ENCODE measurements around the gene ALK. TPM values are rescaled to one million over a fixed set of nuclear protein-coding genes. Genes with fewer than 3 reads are reported as not detected.

Gene ALK
- polyA plus RNA-seq, 1 donor from 2014 or later: not detected

GRCh38 chr2:29174937-29175336 is 746.4 kb downstream of the ALK start:
- H3K4me3 Mint-ChIP-seq: no peak overlapping the region
- H3K4me1 Mint-ChIP-seq: no peaks in the 10 kb centered on the region
- no peak overlapping the region for H3K27ac Mint-ChIP-seq
- H3K36me3 Mint-ChIP-seq: peaks cover 19% of the 10 kb centered on the region
- H3K27me3 Mint-ChIP-seq: no peaks in the 10 kb centered on the region
- no peaks in the 10 kb centered on the region for H3K9me3 Mint-ChIP-seq

DNA sequence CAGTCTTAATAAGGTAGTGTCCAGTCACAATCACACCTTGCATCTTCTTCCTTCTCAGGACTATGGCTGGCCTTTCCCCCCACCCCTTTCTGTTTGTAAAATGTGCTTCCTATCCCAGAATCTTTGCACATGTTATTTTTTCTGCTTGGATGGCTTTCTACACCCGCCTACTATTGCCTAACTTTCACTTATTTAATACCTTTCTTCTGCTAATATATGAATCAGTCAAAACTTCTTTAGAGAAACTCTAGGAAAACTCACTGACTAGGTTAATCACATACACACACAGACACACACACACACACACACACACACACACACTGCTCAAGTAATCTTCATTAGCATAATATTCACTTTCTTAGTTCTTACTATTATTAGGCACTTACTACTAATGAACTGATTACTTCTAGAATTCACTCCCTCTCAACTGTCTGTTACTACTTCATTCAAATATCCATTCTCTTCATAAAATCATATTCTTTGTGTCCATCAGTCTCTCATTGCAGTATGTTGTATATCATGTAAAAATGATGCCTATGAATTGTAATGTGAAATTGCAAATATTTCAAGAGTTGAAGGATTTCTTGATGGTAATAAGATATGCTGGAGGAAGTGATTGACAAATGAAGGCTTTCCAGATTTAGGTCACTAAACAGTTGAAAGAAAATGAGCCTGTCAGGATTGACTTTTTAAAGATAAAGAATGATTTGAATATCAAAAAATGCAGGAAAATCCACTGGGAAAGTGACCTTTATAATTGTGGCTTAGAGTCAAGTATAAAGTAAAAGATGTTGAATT is 754.9 kb downstream of the ALK start:
- no peak overlapping the region for H3K4me3 Mint-ChIP-seq
- H3K27me3 Mint-ChIP-seq: no peaks in the 10 kb centered on the region
- H3K27ac Mint-ChIP-seq: peak overlapping the region in 1 of 3 donors; percentile 59
- H3K4me1 Mint-ChIP-seq: peaks cover 4 to 7% (median 6%) of the 10 kb centered on the region in 3 donors
- no peaks in the 10 kb centered on the region for H3K9me3 Mint-ChIP-seq
- peaks cover 7% of the 10 kb centered on the region for H3K36me3 Mint-ChIP-seq

DNA sequence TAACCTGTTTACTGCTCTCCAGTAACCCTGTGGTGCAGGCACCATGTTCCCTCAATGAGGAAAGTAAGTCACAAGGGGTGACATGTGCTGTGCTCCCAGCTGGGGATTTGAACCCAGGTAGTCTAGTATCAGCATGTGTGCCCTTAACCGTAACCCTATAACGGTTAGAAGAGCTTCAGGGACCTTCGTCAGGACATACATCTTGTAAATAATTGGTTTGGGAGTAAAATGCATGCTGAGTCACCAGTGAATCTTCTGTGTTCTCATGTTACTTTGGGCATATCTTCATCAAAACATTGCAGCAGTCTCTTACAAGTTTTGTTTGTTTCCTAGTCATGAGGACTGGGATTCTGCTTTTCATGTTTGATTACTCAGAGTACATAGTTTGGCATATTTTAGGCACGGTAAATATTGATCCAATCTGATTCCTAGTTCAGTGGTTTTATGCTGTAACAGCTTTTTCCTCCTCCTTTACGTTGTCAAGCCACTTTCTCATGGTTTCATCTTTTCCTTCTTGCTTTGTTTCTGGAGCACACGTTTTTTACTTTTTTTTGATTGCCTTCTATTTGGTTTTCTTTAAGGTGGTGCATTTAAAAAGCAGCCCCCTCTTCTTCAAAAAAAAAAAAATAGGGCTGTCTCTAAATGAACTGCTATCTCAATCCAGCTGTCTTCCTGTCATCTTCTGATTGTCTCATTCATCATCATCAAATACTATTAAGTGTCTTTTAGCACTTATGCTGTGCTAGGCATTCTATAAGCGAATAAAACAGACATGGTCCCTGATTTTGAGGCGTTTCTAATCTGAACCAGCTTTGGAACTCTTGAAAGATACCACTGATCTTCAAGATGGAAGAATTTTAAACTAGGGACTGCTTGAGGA is 755.8 kb downstream of the ALK start:
- no peaks in the 10 kb centered on the region for H3K9me3 Mint-ChIP-seq
- no peak overlapping the region for H3K4me3 Mint-ChIP-seq
- peaks cover 8% of the 10 kb centered on the region for H3K36me3 Mint-ChIP-seq
- H3K27me3 Mint-ChIP-seq: no peaks in the 10 kb centered on the region
- no peak overlapping the region for H3K27ac Mint-ChIP-seq
- peaks cover 4 to 7% (median 6%) of the 10 kb centered on the region in 3 donors for H3K4me1 Mint-ChIP-seq

GRCh38 chr2:29164091-29164846 is 757.1 kb downstream of the ALK start:
- Mint-ChIP-seq H3K4me1 (peaks cover 4 to 7% (median 6%) of the 10 kb centered on the region in 3 donors), H3K9me3 (no peaks in the 10 kb centered on the region), H3K27ac (no peak overlapping the region), H3K36me3 (peaks cover 5% of the 10 kb centered on the region), H3K4me3 (no peak overlapping the region), H3K27me3 (no peaks in the 10 kb centered on the region)

- H3K4me1 Mint-ChIP-seq: peaks cover 4 to 7% (median 6%) of the 10 kb centered on the region in 3 donors
- H3K36me3 Mint-ChIP-seq: peaks cover 1% of the 10 kb centered on the region
- no peaks in the 10 kb centered on the region for H3K27me3 Mint-ChIP-seq
- no peaks in the 10 kb centered on the region for H3K9me3 Mint-ChIP-seq
- no peak overlapping the region for H3K4me3 Mint-ChIP-seq
- H3K27ac Mint-ChIP-seq: no peak overlapping the region
Observed at GRCh38 chr2:29162204-29162928, 759.0 kb downstream of the ALK start.

GRCh38 chr2:29160184-29160583 is 761.2 kb downstream of the ALK start:
- H3K36me3 Mint-ChIP-seq: peaks cover 2% of the 10 kb centered on the region
- peaks cover 4 to 7% (median 6%) of the 10 kb centered on the region in 3 donors for H3K4me1 Mint-ChIP-seq
- H3K27me3 Mint-ChIP-seq: no peaks in the 10 kb centered on the region

DNA sequence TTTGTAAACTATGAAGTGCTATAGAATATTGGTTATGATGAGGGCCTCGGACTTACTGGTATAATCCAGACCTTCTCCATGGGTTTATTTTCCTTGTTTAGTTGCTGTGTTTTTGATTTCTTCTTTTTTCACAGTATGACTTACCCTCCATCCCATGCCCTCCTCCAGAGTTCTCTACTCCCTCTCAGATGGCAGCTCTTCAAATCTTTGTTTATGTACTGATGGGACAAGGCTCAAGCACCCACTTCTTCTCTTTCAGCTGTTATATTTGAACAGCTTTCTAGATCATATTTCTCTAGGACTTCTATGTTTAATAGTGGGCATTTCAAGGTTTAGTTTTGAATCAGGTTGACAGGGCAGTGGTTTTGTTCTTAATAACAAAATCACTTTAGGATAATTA is 762.3 kb downstream of the ALK start:
- H3K27ac Mint-ChIP-seq: no peak overlapping the region
- peaks cover 6% of the 10 kb centered on the region for H3K36me3 Mint-ChIP-seq

More at GRCh38 chr2:29160184-29160583, 761.2 kb downstream of the ALK start:
- H3K9me3 Mint-ChIP-seq: no peaks in the 10 kb centered on the region
- no peak overlapping the region for H3K27ac Mint-ChIP-seq
- H3K4me3 Mint-ChIP-seq: no peak overlapping the region

DNA sequence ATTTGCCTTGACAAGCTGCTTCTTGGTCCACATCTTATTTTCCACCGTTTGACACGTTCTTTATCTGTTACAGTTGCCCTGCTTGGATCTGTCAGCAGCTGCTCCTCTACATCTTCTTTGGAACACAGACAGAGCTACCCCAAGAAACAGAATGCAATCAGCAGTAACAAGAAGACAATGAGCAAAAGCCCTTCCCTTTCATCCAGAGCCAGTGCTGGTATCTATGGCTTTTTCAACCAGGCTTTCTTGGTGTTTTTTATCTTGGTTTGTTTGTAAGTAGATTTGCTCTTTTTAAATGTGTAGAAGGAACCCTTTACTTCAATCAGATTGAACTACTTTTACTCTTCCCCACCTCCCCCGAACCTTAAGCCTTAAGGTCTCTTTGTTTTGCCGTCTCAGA is 764.3 kb downstream of the ALK start:
- Mint-ChIP-seq H3K4me1 (no peaks in the 10 kb centered on the region), H3K27ac (no peak overlapping the region), H3K4me3 (no peak overlapping the region), H3K9me3 (no peaks in the 10 kb centered on the region), H3K36me3 (peaks cover 9% of the 10 kb centered on the region), H3K27me3 (no peaks in the 10 kb centered on the region)

More for the DNA sequence above, 762.3 kb downstream of the ALK start:
- peaks cover under 1 to 4% (median 2%) of the 10 kb centered on the region in 3 donors for H3K4me1 Mint-ChIP-seq
- no peaks in the 10 kb centered on the region for H3K27me3 Mint-ChIP-seq
- no peaks in the 10 kb centered on the region for H3K9me3 Mint-ChIP-seq
- H3K4me3 Mint-ChIP-seq: no peak overlapping the region

DNA sequence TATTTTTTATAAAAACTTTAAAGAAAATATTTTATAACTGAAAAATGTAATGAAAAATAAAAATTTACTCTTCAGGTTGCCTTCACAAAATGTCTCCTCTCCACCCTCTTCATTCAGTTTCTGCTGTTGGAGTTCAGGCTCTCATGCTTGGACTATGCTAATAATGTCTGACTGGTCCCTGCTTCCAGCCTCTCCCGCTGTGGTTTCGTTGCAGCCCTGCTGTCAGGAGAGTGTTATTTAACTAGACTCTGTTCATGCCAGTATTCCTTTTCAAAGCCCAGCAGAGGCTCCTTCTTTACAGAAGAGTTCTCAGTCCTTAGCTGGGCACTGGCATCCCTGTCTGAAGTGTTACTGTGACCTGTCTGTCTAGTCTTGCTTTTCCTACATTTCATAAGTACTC is 765.8 kb downstream of the ALK start:
- Mint-ChIP-seq H3K36me3 (peaks cover 9% of the 10 kb centered on the region), H3K4me3 (no peak overlapping the region), H3K27me3 (no peaks in the 10 kb centered on the region), H3K27ac (no peak overlapping the region), H3K4me1 (no peaks in the 10 kb centered on the region), H3K9me3 (no peaks in the 10 kb centered on the region)

DNA sequence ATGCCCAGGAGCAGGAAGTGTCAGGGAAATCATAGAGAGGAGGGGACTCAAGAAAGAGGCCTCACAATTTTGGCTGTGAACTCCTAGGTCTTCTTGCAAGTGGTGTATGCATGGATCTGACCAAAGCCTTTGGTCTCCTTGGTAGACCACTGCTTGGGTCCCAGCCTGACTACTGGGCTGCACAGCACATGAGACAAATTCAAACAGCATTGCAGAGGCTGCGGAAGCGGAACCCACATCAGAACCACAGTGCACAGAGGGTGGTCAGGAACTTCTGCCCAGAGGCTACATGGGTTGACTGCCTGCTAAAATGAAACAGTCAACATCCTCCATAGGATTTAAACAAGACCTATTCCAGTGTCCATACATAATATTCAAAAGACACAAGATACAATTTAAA is 766.8 kb downstream of the ALK start:
- Mint-ChIP-seq H3K27ac (no peak overlapping the region), H3K4me1 (no peaks in the 10 kb centered on the region), H3K36me3 (peaks cover 9% of the 10 kb centered on the region), H3K27me3 (no peaks in the 10 kb centered on the region), H3K9me3 (no peaks in the 10 kb centered on the region), H3K4me3 (no peak overlapping the region)

GRCh38 chr2:29147963-29148362 is 773.4 kb downstream of the ALK start:
- Mint-ChIP-seq H3K4me3 (no peak overlapping the region), H3K9me3 (no peaks in the 10 kb centered on the region), H3K27ac (no peak overlapping the region), H3K27me3 (no peaks in the 10 kb centered on the region), H3K4me1 (no peaks in the 10 kb centered on the region), H3K36me3 (peaks cover 7% of the 10 kb centered on the region)

DNA sequence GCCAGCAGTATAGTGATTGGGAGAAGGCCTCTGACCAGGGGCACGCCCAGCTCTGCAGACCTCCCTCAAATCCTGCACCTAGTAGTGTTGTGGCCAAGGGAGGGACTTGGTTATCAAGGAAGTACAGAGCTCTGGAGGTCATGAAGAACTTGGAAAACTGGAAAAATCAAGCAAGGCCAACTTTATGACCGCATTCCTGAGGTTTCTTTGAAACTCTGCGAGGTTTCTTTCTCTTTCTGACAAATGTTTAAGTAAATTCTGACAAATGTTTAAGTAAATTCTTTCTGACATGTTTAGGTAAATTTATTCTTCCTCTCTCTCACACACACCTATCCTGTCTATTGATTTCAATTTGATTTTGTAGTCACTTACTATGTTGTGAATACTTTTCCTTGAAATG is 775.2 kb downstream of the ALK start:
- no peak overlapping the region for H3K27ac Mint-ChIP-seq

GRCh38 chr2:29143657-29144056 is 777.7 kb downstream of the ALK start:
- Mint-ChIP-seq H3K27ac (no peak overlapping the region), H3K36me3 (peaks cover 13% of the 10 kb centered on the region), H3K27me3 (no peaks in the 10 kb centered on the region), H3K9me3 (peaks cover 0 to 1% (median 0%) of the 10 kb centered on the region in 3 donors), H3K4me1 (peaks cover 4 to 14% (median 7%) of the 10 kb centered on the region in 3 donors), H3K4me3 (no peak overlapping the region)

More for the DNA sequence above, 775.2 kb downstream of the ALK start:
- peaks cover 7% of the 10 kb centered on the region for H3K36me3 Mint-ChIP-seq
- no peak overlapping the region for H3K4me3 Mint-ChIP-seq
- H3K27me3 Mint-ChIP-seq: no peaks in the 10 kb centered on the region
- no peaks in the 10 kb centered on the region for H3K9me3 Mint-ChIP-seq
- peaks cover 1 to 3% (median 2%) of the 10 kb centered on the region in 3 donors for H3K4me1 Mint-ChIP-seq
